Endothelial cell of umbilical vein (primary cell): Measurements from ENCODE around the gene P3H1. TPM values are rescaled to one million over a fixed set of nuclear protein-coding genes. Genes with fewer than 3 reads are reported as not detected.
A peak's percentile ranks its signal among the peaks of the same experiment; 100 is the strongest.
"Not testable (repeated sequence)": the region's sequence is repeated elsewhere in the genome, so short reads cannot be mapped to it uniquely, and the experiment has no call there.

ENCODE experiments used
- BruUV-seq: library from RNA; stranded (reverse); fragments of 400-500 nt; replicated peaks from 2 replicates; lab custom pipeline; 2021; lab: Mats Ljungman, UMichigan
- CTCF ChIA-PET: fragments of 300-600, 350-600 bp; sonication (Branson Sonifier 250); formaldehyde crosslinking; loops from one replicate; lab custom pipeline; 2021; ENCODE audit warnings: antibody characterized with exemption, inconsistent platforms; lab: Charles Lee
- POLR2A ChIA-PET: fragments of 300-600, 350-600 bp; sonication (Branson Sonifier 250); formaldehyde crosslinking; loops from one replicate; lab custom pipeline; 2021; ENCODE audit warnings: antibody characterized with exemption, inconsistent platforms; lab: Charles Lee
- DNase-seq: peaks from one replicate; pipeline ENCODE4 v3.0.0-alpha.2; 2011; ENCODE audit warnings: low read depth, low spot score
- FAIRE-seq: peaks from 2 replicates; lab custom pipeline; 2011; peaks lifted over from hg19 to GRCh38; lab: Jason Lieb, UNC
- H2AFZ ChIP-seq: 2 replicates; pipeline ENCODE4 v1.6.0; 2012; ENCODE audit warnings: low read depth, low read length, control low read depth, inconsistent platforms
- H3K27ac ChIP-seq: 2 replicates; pipeline ENCODE4 v1.5.1; 2011; ENCODE audit warnings: low read depth, mild to moderate bottlenecking, control low read depth, low read length, moderate library complexity; ENCODE audit not compliant: insufficient read depth
- H3K27me3 ChIP-seq, 2 experiments: 2 replicates each; pipeline versions ENCODE4 v1.6.0 to v1.6.1; 2011; ENCODE audit warnings: low read length in 2 of 2, mixed read lengths in 1 of 2; ENCODE audit not compliant: control insufficient read depth in 2 of 2, insufficient read depth in 2 of 2
- H3K36me3 ChIP-seq, 2 experiments: 2 replicates in 1 of 2; 3 replicates in 1 of 2; pipeline ENCODE4 v1.5.1; 2011; ENCODE audit warnings: low read length in 2 of 2, mild to moderate bottlenecking in 1 of 2, moderate library complexity in 1 of 2; ENCODE audit not compliant: control insufficient read depth in 2 of 2, insufficient read depth in 2 of 2; ENCODE audit errors: extremely low read depth in 1 of 2
- H3K4me1 ChIP-seq: 3 replicates; pipeline ENCODE4 v1.5.1; 2011; ENCODE audit warnings: mild to moderate bottlenecking, low read length; ENCODE audit not compliant: control insufficient read depth, insufficient read depth; ENCODE audit errors: extremely low read depth
- H3K4me2 ChIP-seq: 2 replicates; pipeline ENCODE4 v1.6.1; 2011; ENCODE audit warnings: low read length, control low read depth, mixed read lengths; ENCODE audit not compliant: insufficient read depth
- H3K4me3 ChIP-seq, 3 experiments: fragments of 200-600 bp in 1 of 3; sonication (generic), shearing (Covaris generic) in 1 of 3; replicated peaks in 1 of 3; 2 replicates each; pipeline ENCODE4 v1.5.1; 2011 to 2016; ENCODE audit warnings: control low read depth in 3 of 3, low read length in 3 of 3, mild to moderate bottlenecking in 2 of 3, inconsistent platforms in 1 of 3, low read depth in 1 of 3, moderate library complexity in 1 of 3; ENCODE audit not compliant: insufficient read depth in 1 of 3
- H3K79me2 ChIP-seq: 2 replicates; pipeline ENCODE4 v1.6.0; 2012; ENCODE audit warnings: low read length, inconsistent platforms; ENCODE audit not compliant: control insufficient read depth, insufficient read depth
- H3K9ac ChIP-seq: replicated peaks from 2 replicates; pipeline ENCODE3; 2011; ENCODE audit warnings: low read length, control low read depth; ENCODE audit not compliant: insufficient read depth; ENCODE audit errors: extremely low read depth
- H3K9me1 ChIP-seq: replicated peaks from 3 replicates; pipeline ENCODE4 v1.6.0; 2011; ENCODE audit warnings: mild to moderate bottlenecking, low read length; ENCODE audit not compliant: control insufficient read depth, insufficient read depth; ENCODE audit errors: extremely low read depth
- H3K9me3 ChIP-seq: replicated peaks from 2 replicates; pipeline ENCODE4 v1.5.1; 2012; ENCODE audit warnings: low read length, inconsistent platforms; ENCODE audit not compliant: control insufficient read depth, insufficient read depth
- H4K20me1 ChIP-seq: replicated peaks from 2 replicates; pipeline ENCODE3; 2011; ENCODE audit warnings: mild to moderate bottlenecking, low read length; ENCODE audit not compliant: control insufficient read depth, insufficient read depth; ENCODE audit errors: extremely low read depth
- CTCF ChIP-seq, 2 donors: IDR thresholded peaks; 1 replicate in 1 of 2; 2 replicates in 1 of 2; pipeline ENCODE4 v1.5.1; 2011; ENCODE audit warnings: low read length in 2 of 2, mild to moderate bottlenecking in 2 of 2, moderate library complexity in 2 of 2, control low read depth in 1 of 2, inconsistent platforms in 1 of 2, low read depth in 1 of 2; ENCODE audit not compliant: insufficient read depth in 1 of 2; ENCODE audit errors: extremely low read depth in 1 of 2
- FOS ChIP-seq: IDR thresholded peaks from 2 replicates; pipeline ENCODE4 v1.6.1; 2011; ENCODE audit warnings: mild to moderate bottlenecking, low read length, moderate library complexity, borderline replicate concordance; ENCODE audit not compliant: insufficient read depth
- GATA2 ChIP-seq: IDR thresholded peaks from 2 replicates; pipeline ENCODE4 v1.7.0; 2011; ENCODE audit warnings: low read depth, mild to moderate bottlenecking, moderate library complexity, mixed read lengths, low read length; ENCODE audit not compliant: insufficient read length, insufficient read depth
- JUN ChIP-seq: IDR thresholded peaks from 2 replicates; pipeline ENCODE4 v1.6.1; 2011; ENCODE audit warnings: borderline replicate concordance, low read depth; ENCODE audit not compliant: insufficient read length, insufficient read depth
- MAX ChIP-seq: IDR thresholded peaks from 2 replicates; pipeline ENCODE4 v1.6.1; 2011; ENCODE audit not compliant: insufficient read depth, insufficient read length
- POLR2A ChIP-seq: IDR thresholded peaks from 2 replicates; pipeline ENCODE4 v1.6.1; 2012; ENCODE audit warnings: low read depth, mild to moderate bottlenecking, control low read depth, low read length
- POLR2AphosphoS5 ChIP-seq: IDR thresholded peaks from 2 replicates; pipeline ENCODE4 v1.6.1; 2012; ENCODE audit warnings: low read depth, mild to moderate bottlenecking, control low read depth, low read length, moderate library complexity; ENCODE audit not compliant: insufficient read depth
- dilution Hi-C: fragments of 300-500 bp; cut with MboI; formaldehyde crosslinking; loops from one replicate; pipeline ENCODE4 v1.15.0; 2019; ENCODE audit warnings: low sequenced_read_pairs; ENCODE audit not compliant: extremely low pct_ligation_motif_present
- intact Hi-C: fragments of 100-400 bp; cut with micrococcal nuclease; formaldehyde crosslinking; loops from one replicate; pipeline ENCODE4 v1.10.0; 2022
- polyA plus RNA-seq, 4 experiments: library from polyadenylated mRNA; depleted of rRNA in 3 of 4; stranded (reverse) in 3 of 4; unstranded in 1 of 4; fragments of >200 nt; gene quantifications; 2 replicates each; pipeline versions ENCODE4 v1.2.1 to v1.2.3, GENCODE V29; 2011 to 2012; ENCODE audit warnings: missing spikeins in 1 of 4
- total RNA-seq: library from RNA; stranded (reverse); gene quantifications from 2 replicates; pipeline ENCODE4 v1.2.3, GENCODE V29; 2021

The P3H1 gene
- total and polyA plus RNA-seq, 2 donors (not counting 3 experiments of a cell fraction or from before 2014, with no cell fraction given): 136 to 194 TPM

- Histone ChIP-seq H3K9me1 (no peaks in the 10 kb centered on the region), H3K9me3 (no peaks in the 10 kb centered on the region), H3K4me2 (peak overlapping the region; percentile 85), H3K9ac (peak overlapping the region; percentile 43), H3K4me1 (peaks cover 18% of the 10 kb centered on the region), H3K4me3 (peak overlapping the region in 2 of 3 experiments; percentile 74 to 87), H3K27me3 (no peaks in the 10 kb centered on the region), H3K27ac (peak overlapping the region; percentile 43), H3K36me3 (no peaks in the 10 kb centered on the region), H3K79me2 (no peaks in the 10 kb centered on the region), H4K20me1 (no peaks in the 10 kb centered on the region), H2AFZ (peak overlapping the region; percentile 96)
- CTCF ChIA-PET: interaction anchor here (0.9 to 3.1 kb wide), 7 partner anchors 31 to 258 kb away, joined by 3 to 16 read pairs (median 6); partner anchors contain the start of genes C1orf50, P3H1 and ZNF691
- dilution Hi-C loops: no loop called here
- TF ChIP-seq POLR2AphosphoS5 (no peak), MAX (no peak), JUN (no peak), CTCF (IDR thresholded peaks at IDR 0.05; ENCODE audit: extremely low read depth in 1 of 2, insufficient read depth in 1 of 2, low read depth in 1 of 2, low read length in 2 of 2) (no peak), GATA2 (no peak), POLR2A (no peak), FOS (no peak)
- TSS peak; percentile 35 for BruUV-seq
- DNase-seq (peak; percentile 42), FAIRE-seq (no peak)
- intact Hi-C loops: loop anchor here (2.0 kb wide), 2 partner anchors 31 kb away; partner anchors contain the start of genes TMEM269 and ZNF691
- POLR2A ChIA-PET: interaction anchor here (1.1 kb wide), 1 partner anchor 49 kb away, joined by 6 read pairs; the partner anchor contains the start of genes C1orf50 and P3H1
Measured at GRCh38 chr1:42815941-42816584, 49.2 kb upstream of the P3H1 start.

- dilution Hi-C loops, H3K9me1 ChIP-seq, H3K9me3 ChIP-seq, H3K27me3 ChIP-seq, H3K4me3 ChIP-seq, H3K27ac ChIP-seq, CTCF ChIA-PET, H3K9ac ChIP-seq, FAIRE-seq, BruUV-seq, H4K20me1 ChIP-seq, H3K79me2 ChIP-seq, intact Hi-C loops, H3K36me3 ChIP-seq, POLR2A ChIA-PET, H2AFZ ChIP-seq, DNase-seq, H3K4me2 ChIP-seq: not testable (repeated sequence)
- peaks cover 18% of the 10 kb centered on the region for H3K4me1 ChIP-seq
Measured at GRCh38 chr1:42814815-42815214, 48.0 kb upstream of the P3H1 start.
